ENCODE data around the gene UBR4.
"Not testable (repeated sequence)": the region's sequence is repeated elsewhere in the genome, so short reads cannot be mapped to it uniquely, and the experiment has no call there.

The UBR4 gene

GRCh38 chr1:19209990-19210771 lies at the start of gene UBR4:
Gene UBR4 (minus strand): TSS chr1:19210266. CDS start chr1:19210248, 18 bp downstream.
- TF ChIP-seq, protein P1, sequence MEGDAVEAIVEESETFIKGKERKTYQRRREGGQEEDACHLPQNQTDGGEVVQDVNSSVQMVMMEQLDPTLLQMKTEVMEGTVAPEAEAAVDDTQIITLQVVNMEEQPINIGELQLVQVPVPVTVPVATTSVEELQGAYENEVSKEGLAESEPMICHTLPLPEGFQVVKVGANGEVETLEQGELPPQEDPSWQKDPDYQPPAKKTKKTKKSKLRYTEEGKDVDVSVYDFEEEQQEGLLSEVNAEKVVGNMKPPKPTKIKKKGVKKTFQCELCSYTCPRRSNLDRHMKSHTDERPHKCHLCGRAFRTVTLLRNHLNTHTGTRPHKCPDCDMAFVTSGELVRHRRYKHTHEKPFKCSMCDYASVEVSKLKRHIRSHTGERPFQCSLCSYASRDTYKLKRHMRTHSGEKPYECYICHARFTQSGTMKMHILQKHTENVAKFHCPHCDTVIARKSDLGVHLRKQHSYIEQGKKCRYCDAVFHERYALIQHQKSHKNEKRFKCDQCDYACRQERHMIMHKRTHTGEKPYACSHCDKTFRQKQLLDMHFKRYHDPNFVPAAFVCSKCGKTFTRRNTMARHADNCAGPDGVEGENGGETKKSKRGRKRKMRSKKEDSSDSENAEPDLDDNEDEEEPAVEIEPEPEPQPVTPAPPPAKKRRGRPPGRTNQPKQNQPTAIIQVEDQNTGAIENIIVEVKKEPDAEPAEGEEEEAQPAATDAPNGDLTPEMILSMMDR (IDR thresholded peaks at IDR 0.05; ENCODE audit: extremely low read depth, missing control alignments), result no peak

GRCh38 chr1:19258353-19258752 lies 48.3 kb upstream of the UBR4 start:
- TF ChIP-seq, protein P1 (IDR thresholded peaks at IDR 0.05; ENCODE audit: extremely low read depth, missing control alignments), result no peak
- DNase-seq (ENCODE audit: low spot score), result no peak

More at GRCh38 chr1:19209990-19210771, at the start of gene UBR4:
- DNase-seq (ENCODE audit: low spot score), result peak; percentile 94

DNA sequence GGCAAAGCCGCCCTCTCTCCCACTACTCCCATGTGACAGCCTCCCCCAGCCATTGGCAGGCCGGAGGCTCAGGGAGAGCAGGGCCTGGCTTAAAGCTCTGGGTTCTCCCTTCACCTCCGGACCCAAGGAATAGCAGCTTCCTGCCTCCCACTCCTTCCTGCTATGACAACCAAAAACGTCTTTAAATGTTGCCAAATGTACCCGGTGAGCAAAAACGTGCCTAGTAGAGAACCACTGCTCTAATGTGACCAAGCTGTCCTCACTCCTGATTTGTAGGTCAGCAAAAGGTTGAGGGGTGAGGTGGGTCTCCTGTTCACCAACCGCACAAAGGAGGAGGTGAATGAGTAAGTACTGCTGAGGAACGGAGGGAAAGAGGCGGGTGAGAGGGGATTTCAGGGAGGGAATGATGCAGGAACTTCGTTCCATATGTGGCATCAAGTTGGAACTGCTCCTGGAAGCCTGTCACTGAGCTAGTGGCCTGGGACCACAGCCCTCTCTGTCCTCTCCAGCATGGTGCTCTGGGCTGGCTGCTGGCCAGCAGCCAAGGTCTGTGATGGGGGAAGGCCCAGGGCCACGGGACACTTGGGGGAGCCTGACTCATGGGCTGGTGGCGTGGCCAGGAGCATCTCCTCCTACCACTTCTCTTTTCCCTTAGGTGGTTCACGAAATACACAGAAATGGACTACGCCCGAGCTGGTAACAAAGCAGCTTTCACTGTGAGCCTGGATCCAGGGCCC lies 47.3 kb upstream of the UBR4 start:
- TF ChIP-seq, protein P1 (IDR thresholded peaks at IDR 0.05; ENCODE audit: extremely low read depth, missing control alignments), result no peak
- no peak for DNase-seq (ENCODE audit: low spot score)

DNA sequence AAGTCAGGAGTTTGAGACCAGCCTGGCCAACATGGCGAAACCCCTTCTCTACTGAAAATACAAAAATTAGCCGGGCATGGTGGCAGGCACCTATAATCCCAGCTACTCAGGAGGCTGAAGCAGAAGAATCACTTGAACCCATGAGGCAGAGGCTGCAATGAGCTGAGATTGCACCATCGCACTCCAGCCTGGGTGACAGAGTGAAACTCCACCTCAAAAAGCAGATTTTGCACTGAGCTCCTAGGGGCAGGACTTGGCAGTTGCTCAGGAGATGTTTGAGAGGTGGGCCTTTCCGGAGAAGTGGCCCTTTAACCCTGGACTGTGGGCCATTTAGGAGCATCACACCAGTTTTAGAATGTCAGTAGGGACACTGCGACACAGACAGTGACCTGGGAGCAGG lies 46.2 kb upstream of the UBR4 start:
- not testable (repeated sequence) for DNase-seq (ENCODE audit: low spot score)

DNA sequence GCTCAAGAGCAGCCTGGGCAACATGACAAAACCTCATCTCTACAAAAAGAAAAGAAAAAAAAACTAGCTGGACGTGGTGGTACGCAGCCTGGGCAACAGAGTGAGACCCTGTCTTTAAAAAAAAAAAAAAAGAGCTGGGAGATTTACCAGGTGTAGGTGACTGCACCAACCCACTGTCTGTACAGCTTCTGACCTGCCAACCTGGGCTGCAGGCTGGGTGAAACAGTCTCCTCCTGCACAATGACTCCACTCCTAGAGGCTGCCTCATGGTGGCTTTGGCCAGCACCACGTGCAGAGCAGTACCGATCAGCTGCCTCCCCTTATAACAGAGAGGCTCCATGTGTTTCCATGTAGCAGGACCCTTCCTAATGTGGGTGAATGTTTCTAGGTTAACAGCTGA lies 45.2 kb upstream of the UBR4 start:
- DNase-seq (ENCODE audit: low spot score), result no peak
- TF ChIP-seq, protein P1 (IDR thresholded peaks at IDR 0.05; ENCODE audit: extremely low read depth, missing control alignments), result no peak

GRCh38 chr1:19254416-19254815 lies 44.4 kb upstream of the UBR4 start:
- no peak for DNase-seq (ENCODE audit: low spot score)
- TF ChIP-seq, protein P1 (IDR thresholded peaks at IDR 0.05; ENCODE audit: extremely low read depth, missing control alignments), result no peak

DNA sequence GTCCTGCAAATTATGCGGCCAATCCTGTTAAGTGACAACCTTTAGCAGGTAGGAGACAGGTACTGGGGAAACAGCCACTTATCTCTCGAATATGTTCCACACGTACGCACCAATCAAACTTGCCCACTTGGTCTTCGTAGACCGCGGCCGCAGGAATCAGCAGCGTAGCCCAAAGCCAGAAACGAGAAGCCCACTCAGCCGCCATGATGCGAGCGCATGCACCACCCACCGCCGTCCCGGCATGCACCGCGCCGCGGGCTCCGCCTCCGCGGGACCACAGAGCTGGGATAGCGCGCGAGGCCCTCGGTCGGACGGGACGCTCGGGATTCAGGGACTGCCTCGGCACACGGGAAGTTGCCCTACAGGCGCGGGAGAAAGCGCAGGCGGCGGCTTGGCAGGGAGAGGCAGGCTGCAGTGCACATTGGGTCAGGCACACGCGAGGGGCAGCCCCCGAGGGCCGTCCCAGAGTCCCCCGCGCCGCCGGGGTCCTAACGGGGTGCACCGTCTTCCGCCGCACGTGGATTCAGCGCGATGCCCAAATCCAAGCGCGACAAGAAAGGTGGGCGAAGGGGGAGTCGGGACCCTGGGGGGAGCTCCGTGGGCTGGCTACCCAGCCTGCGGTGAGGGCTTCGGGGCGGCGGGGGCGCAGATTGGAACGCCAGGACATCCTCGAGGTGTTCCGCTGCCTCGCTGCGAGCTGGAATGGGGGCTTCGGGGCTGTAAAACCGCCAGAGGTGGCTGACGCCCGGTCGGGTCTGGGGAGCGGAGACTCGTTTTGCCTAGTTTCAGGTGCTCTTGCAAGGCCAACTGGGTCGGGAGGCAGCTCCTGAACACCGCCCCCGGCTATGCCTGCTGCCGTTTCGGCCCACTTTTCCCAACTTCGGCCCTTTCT lies 41.5 kb upstream of the UBR4 start, which contains the start of the genes EMC1 and MRTO4:
Gene EMC1, minus strand, starts transcription at position 220 of the 892 bp plus-strand sequence. Its CDS starts 15 bp downstream, at position 205.
Gene MRTO4, plus strand, starts transcription at position 501 of the 892 bp plus-strand sequence. Its CDS starts 31 bp downstream, at position 532.
- TF ChIP-seq, protein P1 (IDR thresholded peaks at IDR 0.05; ENCODE audit: extremely low read depth, missing control alignments), result no peak
- DNase-seq (ENCODE audit: low spot score), result peak; percentile 93

Data from GM20000 (cell line).